C4-2B (cell line): ENCODE measurements around the gene SMOC2.

ENCODE experiments used
- ZFX ChIP-seq: fragments of 450-650 bp; IDR thresholded peaks from 2 replicates; pipeline ENCODE4 v1.6.1; 2017
- TF ChIP-seq, protein P1 (sequence below): fragments of 450-650 bp; conservative IDR thresholded peaks from 2 replicates; pipeline ENCODE4 v1.5.1; 2017; ENCODE audit warnings: mild to moderate bottlenecking

DNA sequence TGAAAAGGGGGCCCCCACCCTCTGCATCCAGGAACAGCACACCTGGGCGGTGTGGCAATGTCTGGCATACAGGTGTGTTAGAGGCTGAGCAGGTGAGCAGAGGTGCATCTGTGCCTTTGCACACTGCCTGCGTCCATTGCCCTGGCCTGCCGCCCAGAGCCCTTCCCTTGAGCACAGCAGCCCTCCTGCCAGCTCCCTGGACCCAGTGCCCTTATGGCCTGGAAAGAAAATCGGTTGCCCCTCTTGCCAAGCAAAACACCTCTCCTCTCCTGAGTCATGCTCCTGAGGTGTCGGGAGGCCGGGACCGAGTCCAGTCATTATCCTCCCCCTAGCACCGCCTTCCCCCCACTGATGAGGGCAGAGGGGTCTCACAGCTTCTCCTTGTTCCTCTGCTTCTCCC lies 259.9 kb downstream of the SMOC2 start:
- TF ChIP-seq, protein P1, sequence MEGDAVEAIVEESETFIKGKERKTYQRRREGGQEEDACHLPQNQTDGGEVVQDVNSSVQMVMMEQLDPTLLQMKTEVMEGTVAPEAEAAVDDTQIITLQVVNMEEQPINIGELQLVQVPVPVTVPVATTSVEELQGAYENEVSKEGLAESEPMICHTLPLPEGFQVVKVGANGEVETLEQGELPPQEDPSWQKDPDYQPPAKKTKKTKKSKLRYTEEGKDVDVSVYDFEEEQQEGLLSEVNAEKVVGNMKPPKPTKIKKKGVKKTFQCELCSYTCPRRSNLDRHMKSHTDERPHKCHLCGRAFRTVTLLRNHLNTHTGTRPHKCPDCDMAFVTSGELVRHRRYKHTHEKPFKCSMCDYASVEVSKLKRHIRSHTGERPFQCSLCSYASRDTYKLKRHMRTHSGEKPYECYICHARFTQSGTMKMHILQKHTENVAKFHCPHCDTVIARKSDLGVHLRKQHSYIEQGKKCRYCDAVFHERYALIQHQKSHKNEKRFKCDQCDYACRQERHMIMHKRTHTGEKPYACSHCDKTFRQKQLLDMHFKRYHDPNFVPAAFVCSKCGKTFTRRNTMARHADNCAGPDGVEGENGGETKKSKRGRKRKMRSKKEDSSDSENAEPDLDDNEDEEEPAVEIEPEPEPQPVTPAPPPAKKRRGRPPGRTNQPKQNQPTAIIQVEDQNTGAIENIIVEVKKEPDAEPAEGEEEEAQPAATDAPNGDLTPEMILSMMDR: no peak
- no peak for TF ChIP-seq ZFX
